Thyroid gland (tissue), 4 donors: ENCODE results near the gene SIRT3. TPM values are rescaled to one million over a fixed set of nuclear protein-coding genes. Genes with fewer than 3 reads are reported as not detected.

Experiments
- DNase-seq, 2 donors: peaks; one replicate each; pipeline ENCODE4 v3.0.0-alpha.2; 2019
- H3K27ac ChIP-seq, 3 donors: fragments of 200-600 bp; sonication (generic); 1 replicate in 2 of 3; 2 replicates in 1 of 3; pipeline ENCODE4 v1.5.1; 2016 to 2019; ENCODE audit warnings: mild to moderate bottlenecking in 1 of 3, moderate library complexity in 1 of 3
- H3K27me3 ChIP-seq: fragments of 200-600 bp; sonication (generic); one replicate; pipeline ENCODE4 v1.5.1; 2019
- H3K36me3 ChIP-seq, 2 donors: fragments of 200-600 bp; sonication (generic); one replicate each; pipeline ENCODE4 v1.5.1; 2016 to 2019
- H3K4me1 ChIP-seq, 2 donors: fragments of 200-600 bp; sonication (generic); one replicate each; pipeline ENCODE4 v1.5.1; 2017 to 2019
- H3K4me3 ChIP-seq, 3 donors: fragments of 200-600 bp; sonication (generic); replicated peaks in 1 of 3; 1 replicate in 2 of 3; 2 replicates in 1 of 3; pipeline ENCODE4 v1.5.1; 2016; ENCODE audit warnings: mild to moderate bottlenecking in 1 of 3
- H3K9me3 ChIP-seq: fragments of 200-600 bp; sonication (generic); one replicate; pipeline ENCODE4 v1.5.1; 2017
- CTCF ChIP-seq, 6 experiments: fragments of 200-600 bp in 3 of 6; fragments of 450-650 bp in 3 of 6; sonication (generic) in 3 of 6; IDR thresholded peaks; one replicate each; pipeline ENCODE4 v1.5.1; 2016 to 2019; ENCODE audit warnings: antibody characterized with exemption in 6 of 6, mild to moderate bottlenecking in 2 of 6, inconsistent platforms in 1 of 6, moderate library complexity in 1 of 6
- POLR2A ChIP-seq, 2 donors: fragments of 450-650 bp; IDR thresholded peaks; one replicate each; pipeline ENCODE4 v1.6.1; 2017; ENCODE audit warnings: antibody characterized with exemption in 2 of 2, mild to moderate bottlenecking in 2 of 2, moderate library complexity in 1 of 2
- WGBS, 2 donors: methylation state at CpG; one replicate each; pipeline ENCODE4 v1.1.5; 2017; 5-methylcytosine and 5-hydroxymethylcytosine counted together
- intact Hi-C: fragments of 100-400 bp; cut with DNase I; formaldehyde crosslinking; loops from one replicate; pipeline ENCODE4 v1.15.1; 2023
- total RNA-seq, 4 donors: library from RNA; depleted of rRNA; stranded (reverse); fragments of >200 nt; gene quantifications; one replicate each; pipeline ENCODE4 v1.2.3, GENCODE V29; 2016

SIRT3 gene
- total RNA-seq, 4 donors from 2014 or later, result 14.3 to 21.2 (median 17.0) TPM

DNA sequence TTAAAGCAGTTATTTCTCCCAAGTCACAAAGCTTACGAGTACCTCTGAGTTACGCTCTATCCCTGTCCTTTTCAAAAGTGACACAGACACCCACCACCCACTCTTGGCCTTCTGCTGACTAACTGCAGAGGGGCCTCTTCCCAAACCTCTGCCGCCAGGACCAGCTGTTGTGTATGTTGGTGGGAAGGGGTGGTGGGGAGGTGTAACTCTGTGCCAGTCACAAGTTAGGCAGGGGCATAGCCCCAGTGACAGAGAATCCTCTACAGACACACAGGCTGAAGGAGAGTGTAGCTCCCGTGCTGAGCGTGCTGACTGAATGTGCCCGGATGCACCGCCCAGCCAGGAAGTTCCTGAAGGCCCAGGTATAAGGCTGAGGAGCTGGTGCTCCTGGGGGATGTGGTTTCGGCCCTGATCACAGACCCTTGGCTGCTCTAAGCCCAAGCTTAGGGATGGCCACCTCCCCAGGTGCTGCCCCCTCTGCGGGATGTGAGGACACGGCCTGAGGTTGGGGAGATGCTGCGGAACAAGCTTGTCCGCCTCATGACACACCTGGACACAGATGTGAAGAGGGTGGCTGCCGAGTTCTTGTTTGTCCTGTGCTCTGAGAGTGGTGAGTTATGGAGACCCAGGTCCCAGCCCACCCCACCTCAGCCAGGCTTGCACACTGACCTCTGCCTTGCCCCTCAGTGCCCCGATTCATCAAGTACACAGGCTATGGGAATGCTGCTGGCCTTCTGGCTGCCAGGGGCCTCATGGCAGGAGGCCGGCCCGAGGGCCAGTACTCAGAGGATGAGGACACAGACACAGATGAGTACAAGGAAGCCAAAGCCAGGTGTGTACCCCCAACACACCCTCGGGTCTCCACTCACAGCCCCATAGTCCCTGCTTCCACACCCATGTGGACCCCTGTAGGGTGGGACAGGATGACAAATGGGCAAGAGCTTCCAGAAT is 23.7 kb downstream of the SIRT3 start:
- no peak overlapping the region for H3K27ac ChIP-seq
- intact Hi-C loops, result no loop called here
- no peak for TF ChIP-seq CTCF (IDR thresholded peaks at IDR 0.05)
- H3K36me3 ChIP-seq, result peaks cover 46 to 55% of the 10 kb centered on the region in 2 donors
- H3K4me1 ChIP-seq, result peaks cover 12 to 17% of the 10 kb centered on the region in 2 donors
- no peaks in the 10 kb centered on the region for H3K9me3 ChIP-seq
- no peak for DNase-seq
- H3K4me3 ChIP-seq, result no peak overlapping the region
- no peaks in the 10 kb centered on the region for H3K27me3 ChIP-seq
- 93 to 95% methylated on average over 13 to 14 of the region's 17 CpGs for WGBS, 2 donors

DNA sequence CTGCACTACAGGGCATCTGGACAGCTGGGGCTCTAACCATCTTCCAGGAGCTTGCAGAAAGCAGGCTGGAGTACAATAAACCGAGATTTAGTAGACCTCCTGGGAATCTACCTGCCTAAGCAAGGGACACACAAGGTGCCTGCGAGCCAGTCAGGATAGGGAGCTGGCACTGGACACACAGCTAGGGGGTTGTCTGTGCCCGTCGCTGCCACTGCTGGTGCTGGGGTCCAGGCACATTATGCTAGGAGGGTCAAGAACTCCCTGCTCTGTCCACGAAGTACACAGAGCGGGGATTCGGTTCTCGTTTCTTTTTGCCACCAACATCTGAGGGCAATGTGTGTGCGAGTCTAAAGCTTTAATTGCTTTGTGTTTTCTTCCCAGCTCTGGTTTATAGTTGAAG is 24.4 kb downstream of the SIRT3 start:
- H3K4me1 ChIP-seq, result peaks cover 12 to 17% of the 10 kb centered on the region in 2 donors
- intact Hi-C loops, result no loop called here
- DNase-seq, result no peak

DNA sequence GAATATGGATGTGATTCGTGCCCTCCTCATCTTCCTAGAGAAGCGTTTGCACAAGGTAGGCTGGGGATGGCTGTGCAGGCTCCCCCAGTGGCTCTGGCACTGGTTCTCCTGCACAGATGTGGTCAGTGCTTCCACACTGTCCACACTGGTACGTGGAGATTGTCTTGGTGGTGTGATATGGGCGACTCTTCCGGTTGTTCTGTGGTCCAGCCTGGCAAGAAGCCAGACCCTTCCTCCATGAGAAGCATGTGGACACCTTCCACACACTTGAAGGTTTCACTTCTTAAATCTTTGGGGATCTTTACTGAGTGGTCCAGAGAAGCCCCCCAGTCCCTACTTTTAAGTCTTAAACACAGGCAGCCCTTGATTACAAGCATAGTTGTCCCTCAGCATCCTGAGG is 24.8 kb downstream of the SIRT3 start:
- Histone ChIP-seq H3K27me3 (no peaks in the 10 kb centered on the region), H3K27ac (no peak overlapping the region), H3K4me3 (no peak overlapping the region), H3K4me1 (peaks cover 13 to 17% of the 10 kb centered on the region in 2 donors), H3K9me3 (no peaks in the 10 kb centered on the region), H3K36me3 (peaks cover 46 to 55% of the 10 kb centered on the region in 2 donors)
- DNase-seq, result no peak
- TF ChIP-seq CTCF (IDR thresholded peaks at IDR 0.05), result no peak
- TF ChIP-seq POLR2A (IDR thresholded peaks at IDR 0.05), result no peak
- intact Hi-C loops, result no loop called here
- 72 to 83% methylated on average over 4 to 5 of the region's 5 CpGs for WGBS, 2 donors

More for the DNA sequence above, 24.4 kb downstream of the SIRT3 start:
- no peaks in the 10 kb centered on the region for H3K27me3 ChIP-seq
- TF ChIP-seq CTCF (IDR thresholded peaks at IDR 0.05) (no peak), POLR2A (IDR thresholded peaks at IDR 0.05) (no peak)
- H3K9me3 ChIP-seq, result no peaks in the 10 kb centered on the region
- peaks cover 46 to 55% of the 10 kb centered on the region in 2 donors for H3K36me3 ChIP-seq
- H3K27ac ChIP-seq, result no peak overlapping the region
- WGBS, 2 donors, result 92 to 93% methylated on average over 9 of the region's 9 CpGs
- no peak overlapping the region for H3K4me3 ChIP-seq

GRCh38 chr11:210803-211180 is 25.4 kb downstream of the SIRT3 start:
- Histone ChIP-seq H3K27ac (no peak overlapping the region), H3K27me3 (no peaks in the 10 kb centered on the region), H3K9me3 (no peaks in the 10 kb centered on the region), H3K36me3 (peaks cover 46 to 52% of the 10 kb centered on the region in 2 donors), H3K4me3 (no peak overlapping the region), H3K4me1 (peaks cover 18 to 22% of the 10 kb centered on the region in 2 donors)
- no peak for DNase-seq
- TF ChIP-seq POLR2A (IDR thresholded peaks at IDR 0.05) (no peak), CTCF (IDR thresholded peaks at IDR 0.05) (no peak)
- intact Hi-C loops, result no loop called here
- WGBS, 2 donors, result 94 to 96% methylated on average over 5 of the region's 5 CpGs

GRCh38 chr11:210122-210802 is 25.9 kb downstream of the SIRT3 start:
- intact Hi-C loops, result no loop called here
- H3K4me3 ChIP-seq, result no peak overlapping the region
- H3K27ac ChIP-seq, result no peak overlapping the region
- peaks cover 21 to 28% of the 10 kb centered on the region in 2 donors for H3K4me1 ChIP-seq
- H3K9me3 ChIP-seq, result no peaks in the 10 kb centered on the region
- no peaks in the 10 kb centered on the region for H3K27me3 ChIP-seq
- TF ChIP-seq CTCF (IDR thresholded peaks at IDR 0.05), result no peak
- no peak for TF ChIP-seq POLR2A (IDR thresholded peaks at IDR 0.05)
- WGBS, 2 donors, result 91 to 93% methylated on average over 8 to 9 of the region's 9 CpGs
- H3K36me3 ChIP-seq, result peaks cover 44 to 49% of the 10 kb centered on the region in 2 donors
- no peak for DNase-seq
